Measurements from ENCODE around the gene TSHZ2. TPM values are rescaled to one million over a fixed set of nuclear protein-coding genes. Genes with fewer than 3 reads are reported as not detected.

Gene TSHZ2
- total RNA-seq, 5 donors from 2014 or later (not counting 1 experiment from before 2014, with no cell fraction given), result 20.2 to 42.9 (median 25.8) TPM

DNA sequence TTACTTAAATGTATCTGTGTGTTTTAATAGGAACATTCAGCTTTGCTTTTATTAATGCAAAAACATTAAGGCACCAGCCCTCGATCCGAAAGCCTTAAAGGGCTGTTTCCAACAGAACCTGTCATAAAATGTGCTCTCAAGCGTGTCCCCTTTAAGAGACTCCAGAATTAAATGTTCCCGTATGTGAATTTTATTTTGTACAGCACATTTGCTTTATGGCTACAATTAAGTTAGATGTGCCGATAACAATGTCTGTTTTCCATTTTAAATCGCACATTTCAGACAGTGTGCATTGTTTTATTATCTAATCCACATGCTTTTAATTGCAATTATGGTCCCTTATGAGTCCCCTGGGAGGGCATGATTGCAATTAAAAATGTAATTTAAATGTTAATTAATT, 198.9 kb downstream of the TSHZ2 start:
- Histone ChIP-seq H3K36me3 (ENCODE audit: control insufficient read depth in 2 of 2, extremely low read depth in 1 of 2, insufficient read depth in 1 of 2, low read length in 1 of 2) (no peaks in the 10 kb centered on the region), H3K9me3 (no peaks in the 10 kb centered on the region), H3K4me1 (ENCODE audit: control insufficient read depth in 1 of 2, extremely low read depth in 1 of 2, insufficient read depth in 2 of 2, low read length in 2 of 2) (no peaks in the 10 kb centered on the region), H3K27ac (ENCODE audit: low read length) (no peak overlapping the region), H3K27me3 (replicated peaks in 1 of 2; ENCODE audit: control insufficient read depth in 2 of 2, extremely low read depth in 1 of 2, insufficient read depth in 2 of 2, low read length in 1 of 2) (peaks cover 4 to 5% of the 10 kb centered on the region in 2 experiments), H3K4me3 (ENCODE audit: control insufficient read depth in 1 of 2, extremely low read depth in 1 of 2, low read length in 1 of 2) (no peak overlapping the region)
- POLR2A ChIA-PET, result interaction anchor here in 1 of 2 donors (0.6 kb wide), 2 partner anchors 15 to 469 kb away, joined by 3 read pairs; no protein-coding TSS in a partner anchor
- Mint-ChIP-seq H3K27ac (no peak overlapping the region), H3K36me3 (no peaks in the 10 kb centered on the region), H3K4me1 (peaks cover 0 to 25% (median 0%) of the 10 kb centered on the region in 3 donors), H3K9me3 (no peaks in the 10 kb centered on the region), H3K27me3 (peaks cover 2 to 14% of the 10 kb centered on the region in 2 donors), H3K4me3 (no peak overlapping the region)
- CTCF ChIA-PET, result no interaction called here
- ATAC-seq (replicated peaks in 1 of 4), result no peak
- no peak for DNase-seq
- WGBS (ENCODE audit: insufficient coverage), result 100% methylated on average over 2 of the region's 6 CpGs

- no peak for ATAC-seq (replicated peaks in 1 of 4)
- no peaks in the 10 kb centered on the region for H3K36me3 ChIP-seq (ENCODE audit: control insufficient read depth in 2 of 2, extremely low read depth in 1 of 2, insufficient read depth in 1 of 2, low read length in 1 of 2)
- no peaks in the 10 kb centered on the region for H3K9me3 ChIP-seq
- no peak overlapping the region for H3K27ac Mint-ChIP-seq
- no peak for DNase-seq
- H3K4me3 ChIP-seq (ENCODE audit: control insufficient read depth in 1 of 2, extremely low read depth in 1 of 2, low read length in 1 of 2), result no peak overlapping the region
- no peak overlapping the region for H3K4me3 Mint-ChIP-seq
- no peaks in the 10 kb centered on the region for H3K9me3 Mint-ChIP-seq
- H3K4me1 Mint-ChIP-seq, result peaks cover 0 to 21% (median 0%) of the 10 kb centered on the region in 3 donors
- H3K27me3 ChIP-seq (replicated peaks in 1 of 2; ENCODE audit: control insufficient read depth in 2 of 2, extremely low read depth in 1 of 2, insufficient read depth in 2 of 2, low read length in 1 of 2), result peaks cover 5 to 6% of the 10 kb centered on the region in 2 experiments
- H3K36me3 Mint-ChIP-seq, result no peaks in the 10 kb centered on the region
- 56% methylated on average over 3 of the region's 3 CpGs for WGBS (ENCODE audit: insufficient coverage)
- H3K4me1 ChIP-seq (ENCODE audit: control insufficient read depth in 1 of 2, extremely low read depth in 1 of 2, insufficient read depth in 2 of 2, low read length in 2 of 2), result no peaks in the 10 kb centered on the region
- ChIA-PET POLR2A (interaction anchor here in 1 of 2 donors (0.6 kb wide), 1 partner anchor 194 kb away, joined by 3 read pairs; no protein-coding TSS in a partner anchor), CTCF (interaction anchor here in 1 of 2 donors (0.5 to 0.6 kb wide), 3 partner anchors 54 to 809 kb away, joined by 3 to 4 read pairs (median 3); no protein-coding TSS in a partner anchor)
- peaks cover 2 to 8% of the 10 kb centered on the region in 2 donors for H3K27me3 Mint-ChIP-seq
- no peak overlapping the region for H3K27ac ChIP-seq (ENCODE audit: low read length)
These were observed 202.3 kb downstream of the TSHZ2 start for GRCh38 chr20:53174454-53174853.

DNA sequence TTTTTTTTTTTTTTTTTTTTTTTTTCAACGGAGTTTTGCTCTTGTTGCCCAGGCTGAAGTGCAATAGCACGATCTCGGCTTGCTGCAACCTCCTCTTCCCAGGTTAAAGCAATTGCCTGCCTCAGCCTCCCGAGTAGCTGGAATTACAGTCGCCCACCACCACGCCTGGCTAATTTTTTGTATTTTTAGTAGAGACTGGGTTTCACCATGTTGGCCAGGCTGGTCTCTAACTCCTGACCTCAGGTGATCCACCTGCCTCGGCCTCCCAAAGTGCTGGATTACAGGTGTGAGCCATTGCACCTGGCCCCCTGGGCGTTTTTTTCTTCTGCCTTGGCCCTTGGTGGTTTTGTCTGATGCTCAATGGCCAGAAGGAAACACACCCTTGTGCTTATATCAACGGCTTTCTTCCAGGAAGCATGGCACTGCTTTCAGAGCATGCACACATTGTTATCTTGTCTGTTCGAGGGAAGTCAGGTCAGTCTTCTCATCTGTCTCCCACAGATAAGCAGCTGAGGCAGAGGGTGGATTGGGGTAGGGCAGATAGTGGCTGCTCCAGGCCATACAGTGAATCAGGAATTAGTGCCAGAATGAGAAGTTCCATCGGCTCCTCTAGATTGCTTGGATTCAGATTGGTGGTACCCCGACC, 203.1 kb downstream of the TSHZ2 start:
- ChIA-PET CTCF (interaction anchor here in 1 of 2 donors (0.6 kb wide), 2 partner anchors 53 to 810 kb away, joined by 3 to 4 read pairs; no protein-coding TSS in a partner anchor), POLR2A (no interaction called here)
- no peak overlapping the region for H3K27ac Mint-ChIP-seq
- H3K9me3 Mint-ChIP-seq, result no peaks in the 10 kb centered on the region
- peaks cover 2 to 8% of the 10 kb centered on the region in 2 donors for H3K27me3 Mint-ChIP-seq
- H3K27me3 ChIP-seq (replicated peaks in 1 of 2; ENCODE audit: control insufficient read depth in 2 of 2, extremely low read depth in 1 of 2, insufficient read depth in 2 of 2, low read length in 1 of 2), result peaks cover 5 to 6% of the 10 kb centered on the region in 2 experiments
- no peak overlapping the region for H3K27ac ChIP-seq (ENCODE audit: low read length)
- H3K4me1 ChIP-seq (ENCODE audit: control insufficient read depth in 1 of 2, extremely low read depth in 1 of 2, insufficient read depth in 2 of 2, low read length in 2 of 2), result no peaks in the 10 kb centered on the region
- H3K36me3 ChIP-seq (ENCODE audit: control insufficient read depth in 2 of 2, extremely low read depth in 1 of 2, insufficient read depth in 1 of 2, low read length in 1 of 2), result no peaks in the 10 kb centered on the region
- H3K4me1 Mint-ChIP-seq, result peaks cover 0 to 21% (median 0%) of the 10 kb centered on the region in 3 donors
- H3K4me3 Mint-ChIP-seq, result no peak overlapping the region
- H3K4me3 ChIP-seq (ENCODE audit: control insufficient read depth in 1 of 2, extremely low read depth in 1 of 2, low read length in 1 of 2), result no peak overlapping the region
- no peak for ATAC-seq (replicated peaks in 1 of 4)
- no peaks in the 10 kb centered on the region for H3K36me3 Mint-ChIP-seq
- no peaks in the 10 kb centered on the region for H3K9me3 ChIP-seq
- WGBS (ENCODE audit: insufficient coverage), result 43% methylated on average over 4 of the region's 12 CpGs
- no peak for DNase-seq

DNA sequence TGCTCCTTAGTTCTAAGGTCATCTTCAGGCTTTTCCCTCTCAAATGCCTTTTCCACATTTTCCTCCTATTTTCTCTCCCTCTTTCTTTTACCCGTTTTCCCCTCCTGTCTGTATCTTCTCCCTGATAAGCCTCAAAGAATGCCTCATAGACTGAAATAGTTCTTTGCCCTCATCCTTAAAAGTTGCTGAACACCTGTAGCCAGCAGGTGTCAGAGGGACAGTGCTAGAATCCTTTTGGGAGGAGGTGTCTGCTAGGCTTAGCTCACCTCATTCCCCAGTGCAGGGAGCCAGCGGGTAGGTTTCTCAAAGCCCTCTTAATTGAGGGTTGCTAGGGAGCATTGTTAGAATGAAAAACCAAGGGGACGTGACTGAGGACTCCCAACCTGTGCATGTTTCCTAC, 204.0 kb downstream of the TSHZ2 start:
- Histone ChIP-seq H3K9me3 (no peaks in the 10 kb centered on the region), H3K27ac (ENCODE audit: low read length) (no peak overlapping the region), H3K4me3 (ENCODE audit: control insufficient read depth in 1 of 2, extremely low read depth in 1 of 2, low read length in 1 of 2) (no peak overlapping the region), H3K4me1 (ENCODE audit: control insufficient read depth in 1 of 2, extremely low read depth in 1 of 2, insufficient read depth in 2 of 2, low read length in 2 of 2) (no peaks in the 10 kb centered on the region), H3K27me3 (replicated peaks in 1 of 2; ENCODE audit: control insufficient read depth in 2 of 2, extremely low read depth in 1 of 2, insufficient read depth in 2 of 2, low read length in 1 of 2) (peaks cover 5 to 6% of the 10 kb centered on the region in 2 experiments), H3K36me3 (ENCODE audit: control insufficient read depth in 2 of 2, extremely low read depth in 1 of 2, insufficient read depth in 1 of 2, low read length in 1 of 2) (no peaks in the 10 kb centered on the region)
- Mint-ChIP-seq H3K36me3 (peaks cover 3% of the 10 kb centered on the region), H3K9me3 (no peaks in the 10 kb centered on the region), H3K4me1 (peaks cover 0 to 17% (median 0%) of the 10 kb centered on the region in 3 donors), H3K27me3 (peaks cover 0 to 12% of the 10 kb centered on the region in 2 donors), H3K27ac (no peak overlapping the region), H3K4me3 (no peak overlapping the region)
- 67% methylated on average over 1 of the region's 3 CpGs for WGBS (ENCODE audit: insufficient coverage)
- ChIA-PET POLR2A (no interaction called here), CTCF (interaction anchor here in 1 of 2 donors (1.4 kb wide), 1 partner anchor 13 kb away, joined by 3 read pairs; no protein-coding TSS in a partner anchor)
- no peak for ATAC-seq (replicated peaks in 1 of 4)
- DNase-seq, result no peak

- H3K27me3 Mint-ChIP-seq, result peaks cover 0 to 15% of the 10 kb centered on the region in 2 donors
- CTCF ChIA-PET, result no interaction called here
- no peak overlapping the region for H3K27ac Mint-ChIP-seq
These were observed 205.5 kb downstream of the TSHZ2 start for GRCh38 chr20:53177687-53178086.

DNA sequence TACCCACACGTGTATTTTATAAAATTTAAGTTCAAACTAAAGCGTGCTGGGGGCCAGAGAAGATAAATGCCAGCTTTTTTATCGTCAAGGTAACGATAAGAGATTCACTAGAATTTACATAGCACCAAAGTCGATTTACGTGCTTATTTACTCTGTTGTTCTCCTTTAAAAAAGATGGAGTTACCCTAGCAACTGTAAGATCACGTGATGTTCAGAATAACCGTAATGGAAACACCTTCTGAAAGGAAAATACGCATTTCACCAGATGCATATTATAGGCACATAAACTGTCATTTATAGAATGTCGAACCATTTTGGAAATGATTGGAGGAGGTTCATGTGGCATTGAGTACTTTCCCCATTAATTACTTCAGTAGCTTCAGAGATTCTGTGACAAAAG, 207.6 kb downstream of the TSHZ2 start:
- ChIA-PET CTCF (no interaction called here), POLR2A (no interaction called here)
- Mint-ChIP-seq H3K27ac (no peak overlapping the region), H3K9me3 (no peaks in the 10 kb centered on the region), H3K4me1 (peaks cover 0 to 5% (median 0%) of the 10 kb centered on the region in 3 donors), H3K27me3 (peaks cover 0 to 16% of the 10 kb centered on the region in 2 donors), H3K4me3 (no peak overlapping the region), H3K36me3 (peaks cover 9% of the 10 kb centered on the region)
- 100% methylated on average over 3 of the region's 10 CpGs for WGBS (ENCODE audit: insufficient coverage)
- no peaks in the 10 kb centered on the region for H3K36me3 ChIP-seq (ENCODE audit: control insufficient read depth in 2 of 2, extremely low read depth in 1 of 2, insufficient read depth in 1 of 2, low read length in 1 of 2)
- H3K27ac ChIP-seq (ENCODE audit: low read length), result no peak overlapping the region
- H3K9me3 ChIP-seq, result no peaks in the 10 kb centered on the region
- H3K4me3 ChIP-seq (ENCODE audit: control insufficient read depth in 1 of 2, extremely low read depth in 1 of 2, low read length in 1 of 2), result no peak overlapping the region
- H3K4me1 ChIP-seq (ENCODE audit: control insufficient read depth in 1 of 2, extremely low read depth in 1 of 2, insufficient read depth in 2 of 2, low read length in 2 of 2), result no peaks in the 10 kb centered on the region
- ATAC-seq (replicated peaks in 1 of 4) (no peak), DNase-seq (no peak)
- peaks cover 3 to 5% of the 10 kb centered on the region in 2 experiments for H3K27me3 ChIP-seq (replicated peaks in 1 of 2; ENCODE audit: control insufficient read depth in 2 of 2, extremely low read depth in 1 of 2, insufficient read depth in 2 of 2, low read length in 1 of 2)

More at GRCh38 chr20:53177687-53178086, 205.5 kb downstream of the TSHZ2 start:
- Histone ChIP-seq H3K36me3 (ENCODE audit: control insufficient read depth in 2 of 2, extremely low read depth in 1 of 2, insufficient read depth in 1 of 2, low read length in 1 of 2) (no peaks in the 10 kb centered on the region), H3K4me3 (ENCODE audit: control insufficient read depth in 1 of 2, extremely low read depth in 1 of 2, low read length in 1 of 2) (no peak overlapping the region), H3K4me1 (ENCODE audit: control insufficient read depth in 1 of 2, extremely low read depth in 1 of 2, insufficient read depth in 2 of 2, low read length in 2 of 2) (no peaks in the 10 kb centered on the region), H3K9me3 (no peaks in the 10 kb centered on the region), H3K27ac (ENCODE audit: low read length) (no peak overlapping the region), H3K27me3 (replicated peaks in 1 of 2; ENCODE audit: control insufficient read depth in 2 of 2, extremely low read depth in 1 of 2, insufficient read depth in 2 of 2, low read length in 1 of 2) (peaks cover 5% of the 10 kb centered on the region in 2 experiments)
- Mint-ChIP-seq H3K4me1 (peaks cover 0 to 12% (median 0%) of the 10 kb centered on the region in 3 donors), H3K9me3 (no peaks in the 10 kb centered on the region), H3K4me3 (no peak overlapping the region), H3K36me3 (peaks cover 7% of the 10 kb centered on the region)
- ATAC-seq (replicated peaks in 1 of 4) (no peak), DNase-seq (no peak)
- 88% methylated on average over 2 of the region's 2 CpGs for WGBS (ENCODE audit: insufficient coverage)
- POLR2A ChIA-PET, result no interaction called here

Measured in T-cell (primary cell).